HCT116 (cell line): ENCODE results near the gene PRKCZ. TPM values are rescaled to one million over a fixed set of nuclear protein-coding genes. Genes with fewer than 3 reads are reported as not detected.

Experiments used
- ATAC-seq: fragments of 200-7000 bp; cut with Tn5 transposase; 2 replicates; pipeline ENCODE4 v1.9.1; 2020; ENCODE audit warnings: mild to moderate bottlenecking, moderate library complexity
- BruUV-seq: library from RNA; stranded (reverse); fragments of 400-500 nt; replicated peaks from 2 replicates; lab custom pipeline; 2021; lab: Mats Ljungman, UMichigan
- CTCF ChIA-PET: fragments of 300-600 bp; sonication (Branson Sonifier 250); formaldehyde crosslinking; loops from one replicate; lab custom pipeline; 2021; ENCODE audit warnings: antibody characterized with exemption; lab: Charles Lee
- POLR2A ChIA-PET: fragments of 300-600, 350-600 bp; sonication (Branson Sonifier 250); formaldehyde crosslinking; loops from one replicate; lab custom pipeline; 2021; ENCODE audit warnings: antibody characterized with exemption; lab: Charles Lee
- RAD21 ChIA-PET, 2 experiments: fragments of 300-600 bp; sonication (Branson Sonifier 250); formaldehyde crosslinking; loops; one replicate each; lab custom pipeline; 2023; ENCODE audit warnings: low total read pairs in 2 of 2; ENCODE audit not compliant: uncharacterized antibody in 2 of 2, unreplicated experiment in 2 of 2, low non-redundant PET in 1 of 2; lab: Charles Lee
- DNase-seq: peaks from one replicate; pipeline ENCODE4 v3.0.0-alpha.2; 2010; ENCODE audit warnings: low read depth, low spot score
- H2AFZ ChIP-seq: fragments of 200-600 bp; shearing (Covaris generic), sonication (generic); 2 replicates; pipeline ENCODE4 v1.6.1; 2017; ENCODE audit warnings: low read depth, mixed run types, mixed read lengths, antibody characterized with exemption, low read length; ENCODE audit not compliant: poor library complexity, severe bottlenecking
- H3K27ac ChIP-seq: 2 replicates; pipeline ENCODE4 v1.5.1; 2012; ENCODE audit warnings: low read depth, low read length
- H3K27me3 ChIP-seq: fragments of 200-600 bp; sonication (generic); 2 replicates; pipeline ENCODE4 v1.6.1; 2016; ENCODE audit warnings: mixed run types, low read length, mixed read lengths; ENCODE audit not compliant: insufficient read depth
- H3K36me3 ChIP-seq, 2 experiments: fragments of 200-500 bp in 1 of 2; fragments of 200-600 bp in 1 of 2; sonication (Bioruptor generic) in 1 of 2; sonication (generic) in 1 of 2; 2 replicates each; pipeline versions ENCODE4 v1.5.1 to v1.6.1; 2014 to 2016; ENCODE audit warnings: low read length in 2 of 2, inconsistent platforms in 1 of 2, mixed read lengths in 1 of 2, mixed run types in 1 of 2; ENCODE audit not compliant: insufficient read depth in 2 of 2, control insufficient read depth in 1 of 2
- H3K4me1 ChIP-seq, 2 experiments: fragments of 200-600 bp in 1 of 2; sonication (generic) in 1 of 2; 2 replicates each; pipeline versions ENCODE4 v1.5.1 to v1.6.1; 2012 to 2017; ENCODE audit warnings: low read length in 2 of 2, inconsistent platforms in 1 of 2, mild to moderate bottlenecking in 1 of 2, mixed read lengths in 1 of 2, mixed run types in 1 of 2, moderate library complexity in 1 of 2; ENCODE audit not compliant: insufficient read depth in 2 of 2, control insufficient read depth in 1 of 2
- H3K4me2 ChIP-seq: fragments of 200-600 bp; sonication (generic); 2 replicates; pipeline ENCODE4 v1.6.1; 2017; ENCODE audit warnings: mixed run types, low read length, mixed read lengths
- H3K4me3 ChIP-seq, 2 experiments: fragments of 200-600 bp in 1 of 2; sonication (generic) in 1 of 2; replicated peaks in 1 of 2; 2 replicates each; pipeline ENCODE4 v1.5.1; 2011 to 2016; ENCODE audit warnings: low read length in 2 of 2, control low read depth in 1 of 2, low read depth in 1 of 2, mild to moderate bottlenecking in 1 of 2, mixed read lengths in 1 of 2, mixed run types in 1 of 2
- H3K79me2 ChIP-seq: fragments of 200-600 bp; sonication (generic); 2 replicates; pipeline ENCODE4 v1.6.1; 2017; ENCODE audit warnings: mild to moderate bottlenecking, mixed run types, low read length, moderate library complexity, mixed read lengths; ENCODE audit not compliant: insufficient read depth
- H3K9ac ChIP-seq: fragments of 200-600 bp; sonication (generic); 2 replicates; pipeline ENCODE4 v1.6.1; 2016; ENCODE audit warnings: low read length, mixed read lengths
- H3K9me2 ChIP-seq: fragments of 200-600 bp; sonication (generic), shearing (Covaris generic); 2 replicates; pipeline ENCODE4 v1.6.1; 2017; ENCODE audit warnings: mixed run types, mild to moderate bottlenecking, moderate library complexity; ENCODE audit not compliant: insufficient read depth
- H3K9me3 ChIP-seq, 2 experiments: fragments of 200-500 bp in 1 of 2; fragments of 200-600 bp in 1 of 2; sonication (Bioruptor generic) in 1 of 2; sonication (generic) in 1 of 2; 2 replicates each; pipeline ENCODE4 v1.6.1; 2014 to 2017; ENCODE audit warnings: low read length in 2 of 2, mixed read lengths in 2 of 2, inconsistent platforms in 1 of 2, low read depth in 1 of 2, mild to moderate bottlenecking in 1 of 2, mixed run types in 1 of 2, moderate library complexity in 1 of 2; ENCODE audit not compliant: control insufficient read depth in 1 of 2, insufficient read depth in 1 of 2
- H4K20me1 ChIP-seq: fragments of 200-600 bp; sonication (generic), shearing (Covaris generic); 2 replicates; pipeline ENCODE4 v1.6.1; 2017; ENCODE audit warnings: mixed run types, mild to moderate bottlenecking, moderate library complexity; ENCODE audit not compliant: insufficient read depth
- ATF3 ChIP-seq: IDR thresholded peaks from 2 replicates; pipeline ENCODE4 v1.6.1; 2012
- CBX3 ChIP-seq: IDR thresholded peaks from 2 replicates; pipeline ENCODE4 v1.6.1; 2012; ENCODE audit warnings: low read depth
- CEBPB ChIP-seq: IDR thresholded peaks from 2 replicates; pipeline ENCODE4 v1.6.1; 2012; ENCODE audit warnings: low read depth
- EGR1 ChIP-seq: IDR thresholded peaks from 2 replicates; pipeline ENCODE4 v1.6.1; 2012; ENCODE audit warnings: low read depth
- ELF1 ChIP-seq: IDR thresholded peaks from 2 replicates; pipeline ENCODE4 v1.6.1; 2012; ENCODE audit warnings: low read depth, borderline replicate concordance
- JUND ChIP-seq: IDR thresholded peaks from 2 replicates; pipeline ENCODE4 v1.6.1; 2012
- POLR2AphosphoS5 ChIP-seq: IDR thresholded peaks from 2 replicates; pipeline ENCODE4 v1.6.1; 2011; ENCODE audit warnings: mild to moderate bottlenecking, low read depth, low read length, moderate library complexity
- REST ChIP-seq: IDR thresholded peaks from 2 replicates; pipeline ENCODE4 v1.6.1; 2012; ENCODE audit warnings: low read depth
- SP1 ChIP-seq: IDR thresholded peaks from 2 replicates; pipeline ENCODE4 v1.6.1; 2012; ENCODE audit warnings: low read depth
- SRF ChIP-seq: IDR thresholded peaks from 2 replicates; pipeline ENCODE4 v1.6.1; 2012; ENCODE audit warnings: low read depth
- YY1 ChIP-seq: IDR thresholded peaks from 2 replicates; pipeline ENCODE4 v1.6.1; 2011; ENCODE audit warnings: low read length, low read depth, moderate library complexity, mild to moderate bottlenecking; ENCODE audit not compliant: insufficient replicate concordance; ENCODE audit errors: extremely low read depth
- ZBTB33 ChIP-seq: IDR thresholded peaks from 2 replicates; pipeline ENCODE4 v1.6.1; 2011; ENCODE audit warnings: mild to moderate bottlenecking, low read length, moderate library complexity; ENCODE audit not compliant: insufficient replicate concordance; ENCODE audit errors: extremely low read depth
- ZFX ChIP-seq: fragments of 450-650 bp; IDR thresholded peaks from 2 replicates; pipeline ENCODE4 v1.6.1; 2017
- ZNF274 ChIP-seq: fragments of 200-500 bp; sonication (Bioruptor generic); IDR thresholded peaks from 2 replicates; pipeline ENCODE4 v1.6.1; 2014; ENCODE audit warnings: mild to moderate bottlenecking, low read depth, low read length, inconsistent platforms
- intact Hi-C: fragments of 100-400 bp; cut with micrococcal nuclease; formaldehyde crosslinking; loops from 2 replicates; pipeline ENCODE4 v1.10.0; 2022
- total RNA-seq: library from RNA; stranded (reverse); gene quantifications from one replicate; pipeline ENCODE4 v1.2.1, GENCODE V29; 2021; ENCODE audit not compliant: unreplicated experiment
- TF ChIP-seq, protein P1 (sequence below): IDR thresholded peaks from 2 replicates; pipeline ENCODE4 v1.6.1; 2012
- TF ChIP-seq, protein P2 (sequence below), 3 experiments: fragments of 200-600 bp in 1 of 3; sonication (generic) in 1 of 3; IDR thresholded peaks in 2 of 3; conservative IDR thresholded peaks in 1 of 3; 2 replicates each; pipeline ENCODE4 v1.5.1; 2012 to 2017; ENCODE audit warnings: low read depth in 2 of 3, low read length in 2 of 3, antibody characterized with exemption in 1 of 3, borderline replicate concordance in 1 of 3, control low read depth in 1 of 3, mild to moderate bottlenecking in 1 of 3, mixed read lengths in 1 of 3, mixed run types in 1 of 3, moderate library complexity in 1 of 3; ENCODE audit not compliant: insufficient read depth in 1 of 3

PRKCZ gene
- total RNA-seq, 1 experiment from 2014 or later: 46.8 TPM

DNA sequence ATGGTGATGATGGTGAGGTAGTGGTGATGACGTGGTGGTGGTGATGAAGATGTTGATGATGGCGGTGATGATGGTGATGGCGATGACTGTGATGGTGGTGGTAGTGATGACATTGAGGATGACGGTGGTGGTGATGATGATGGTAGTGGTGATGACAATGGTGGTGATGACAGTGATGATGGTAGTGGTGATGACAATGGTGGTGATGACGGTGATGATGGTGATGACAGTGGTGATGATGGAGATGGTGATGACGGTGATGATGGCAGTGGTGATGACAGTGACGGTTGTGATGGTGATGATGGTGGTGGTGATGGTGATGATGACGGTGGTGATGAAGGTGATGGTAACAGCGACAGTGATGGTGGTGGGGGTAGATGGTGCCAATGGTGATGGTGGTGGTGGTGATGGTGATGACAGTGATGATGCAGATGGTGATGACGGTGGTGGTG lies 105.0 kb downstream of the PRKCZ start:
- POLR2A ChIA-PET: no interaction called here
- DNase-seq (no peak), ATAC-seq (no peak)
- H2AFZ ChIP-seq: no peak overlapping the region
- no peak overlapping the region for H3K4me3 ChIP-seq
- no peaks in the 10 kb centered on the region for H3K79me2 ChIP-seq
- H3K9me3 ChIP-seq: peaks cover 0 to 4% of the 10 kb centered on the region in 2 experiments; a peak in 1 of 4 replicates
- RAD21 ChIA-PET: no interaction called here
- no peaks in the 10 kb centered on the region for H3K9me2 ChIP-seq
- peaks cover 0 to 5% of the 10 kb centered on the region in 2 experiments; a peak in 3 of 4 replicates for H3K36me3 ChIP-seq
- BruUV-seq: no TSS peak
- H3K9ac ChIP-seq: no peak overlapping the region
- CTCF ChIA-PET: interaction anchor here (1.2 kb wide), 1 partner anchor 15 kb away, joined by 4 read pairs; no protein-coding TSS in a partner anchor
- no peak for TF ChIP-seq SRF
- TF ChIP-seq CBX3: no peak
- TF ChIP-seq REST: no peak
- TF ChIP-seq ZFX: no peak
- TF ChIP-seq ELF1: no peak
- TF ChIP-seq, protein P1, sequence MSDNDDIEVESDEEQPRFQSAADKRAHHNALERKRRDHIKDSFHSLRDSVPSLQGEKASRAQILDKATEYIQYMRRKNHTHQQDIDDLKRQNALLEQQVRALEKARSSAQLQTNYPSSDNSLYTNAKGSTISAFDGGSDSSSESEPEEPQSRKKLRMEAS: no peak
- TF ChIP-seq POLR2AphosphoS5: no peak
- TF ChIP-seq ZNF274: no peak
- no peak for TF ChIP-seq JUND
- TF ChIP-seq, protein P2, sequence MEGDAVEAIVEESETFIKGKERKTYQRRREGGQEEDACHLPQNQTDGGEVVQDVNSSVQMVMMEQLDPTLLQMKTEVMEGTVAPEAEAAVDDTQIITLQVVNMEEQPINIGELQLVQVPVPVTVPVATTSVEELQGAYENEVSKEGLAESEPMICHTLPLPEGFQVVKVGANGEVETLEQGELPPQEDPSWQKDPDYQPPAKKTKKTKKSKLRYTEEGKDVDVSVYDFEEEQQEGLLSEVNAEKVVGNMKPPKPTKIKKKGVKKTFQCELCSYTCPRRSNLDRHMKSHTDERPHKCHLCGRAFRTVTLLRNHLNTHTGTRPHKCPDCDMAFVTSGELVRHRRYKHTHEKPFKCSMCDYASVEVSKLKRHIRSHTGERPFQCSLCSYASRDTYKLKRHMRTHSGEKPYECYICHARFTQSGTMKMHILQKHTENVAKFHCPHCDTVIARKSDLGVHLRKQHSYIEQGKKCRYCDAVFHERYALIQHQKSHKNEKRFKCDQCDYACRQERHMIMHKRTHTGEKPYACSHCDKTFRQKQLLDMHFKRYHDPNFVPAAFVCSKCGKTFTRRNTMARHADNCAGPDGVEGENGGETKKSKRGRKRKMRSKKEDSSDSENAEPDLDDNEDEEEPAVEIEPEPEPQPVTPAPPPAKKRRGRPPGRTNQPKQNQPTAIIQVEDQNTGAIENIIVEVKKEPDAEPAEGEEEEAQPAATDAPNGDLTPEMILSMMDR (IDR thresholded peaks at IDR 0.05 in 2 of 3, conservative IDR thresholded peaks at IDR 0.05 in 1 of 3; ENCODE audit: borderline replicate concordance in 1 of 3, insufficient read depth in 1 of 3, low read depth in 2 of 3, low read length in 2 of 3): no peak
- no peak for TF ChIP-seq ZBTB33
- no peak for TF ChIP-seq SP1
- no peak for TF ChIP-seq CEBPB
- no peak for TF ChIP-seq ATF3
- no peak for TF ChIP-seq EGR1
- TF ChIP-seq YY1: no peak
- no peak overlapping the region for H3K27ac ChIP-seq
- no peaks in the 10 kb centered on the region for H4K20me1 ChIP-seq
- H3K27me3 ChIP-seq: no peaks in the 10 kb centered on the region
- H3K4me2 ChIP-seq: no peak overlapping the region
- intact Hi-C loops: no loop called here
- no peaks in the 10 kb centered on the region for H3K4me1 ChIP-seq
